M059J (cell line): ENCODE data around the gene MRNIP. TPM values are rescaled to one million over a fixed set of nuclear protein-coding genes. Genes with fewer than 3 reads are reported as not detected.
A peak's percentile ranks its signal among the peaks of the same experiment; 100 is the strongest.

Experiments used
- DNase-seq: peaks from one replicate; pipeline ENCODE4 v3.0.0-alpha.2; 2012; ENCODE audit warnings: low read depth
- total RNA-seq: library from RNA; depleted of rRNA; stranded (reverse); fragments of >200 nt; shearing (Covaris generic); gene quantifications from 2 replicates; pipeline ENCODE4 v1.2.3, GENCODE V29; 2014; rRNA removed

The MRNIP gene
- 11.3 and 13.2 TPM in 2 replicates for total RNA-seq

- peak; percentile 95 for DNase-seq
Observed at GRCh38 chr5:179858586-179859427, at the start of gene MRNIP. Gene MRNIP (minus strand): TSS chr5:179858817. CDS start chr5:179858796, 21 bp downstream.

GRCh38 chr5:179907556-179908324, 49.1 kb upstream of the MRNIP start, which contains the start of gene TBC1D9B:
Gene TBC1D9B (minus strand): TSS chr5:179907897. CDS start chr5:179907821, 76 bp downstream.
- peak; percentile 51 for DNase-seq

- DNase-seq: peak; percentile 24
Observed at GRCh38 chr5:179906795-179907555, 48.4 kb upstream of the MRNIP start.

GRCh38 chr5:179906294-179906794, 47.7 kb upstream of the MRNIP start:
- DNase-seq: no peak

- no peak for DNase-seq
Observed at GRCh38 chr5:179905161-179905560, 46.5 kb upstream of the MRNIP start.

- no peak for DNase-seq
Observed at GRCh38 chr5:179904463-179905160, 46.0 kb upstream of the MRNIP start.

GRCh38 chr5:179902763-179903158, 44.1 kb upstream of the MRNIP start:
- no peak for DNase-seq

- no peak for DNase-seq
Observed at GRCh38 chr5:179901915-179902762, 43.5 kb upstream of the MRNIP start.

- no peak for DNase-seq
Observed at GRCh38 chr5:179901462-179901861, 42.8 kb upstream of the MRNIP start.

- DNase-seq: no peak
Observed at GRCh38 chr5:179900711-179901110, 42.1 kb upstream of the MRNIP start.

- no peak for DNase-seq
Observed at GRCh38 chr5:179900206-179900605, 41.6 kb upstream of the MRNIP start.

GRCh38 chr5:179895861-179896260, 37.2 kb upstream of the MRNIP start:
- DNase-seq: no peak

GRCh38 chr5:179893958-179894895, 35.6 kb upstream of the MRNIP start:
- no peak for DNase-seq

GRCh38 chr5:179893076-179893957, 34.7 kb upstream of the MRNIP start:
- DNase-seq: no peak

- no peak for DNase-seq
Observed at GRCh38 chr5:179892255-179892654, 33.6 kb upstream of the MRNIP start.

GRCh38 chr5:179890751-179891682, 32.4 kb upstream of the MRNIP start:
- DNase-seq: no peak

- no peak for DNase-seq
Observed at GRCh38 chr5:179889885-179890284, 31.3 kb upstream of the MRNIP start.
